ENCODE measurements around the gene GLRX5. TPM values are rescaled to one million over a fixed set of nuclear protein-coding genes. Genes with fewer than 3 reads are reported as not detected.

GLRX5 gene
- total RNA-seq, 1 donor from 2014 or later = 51.4 TPM

DNA sequence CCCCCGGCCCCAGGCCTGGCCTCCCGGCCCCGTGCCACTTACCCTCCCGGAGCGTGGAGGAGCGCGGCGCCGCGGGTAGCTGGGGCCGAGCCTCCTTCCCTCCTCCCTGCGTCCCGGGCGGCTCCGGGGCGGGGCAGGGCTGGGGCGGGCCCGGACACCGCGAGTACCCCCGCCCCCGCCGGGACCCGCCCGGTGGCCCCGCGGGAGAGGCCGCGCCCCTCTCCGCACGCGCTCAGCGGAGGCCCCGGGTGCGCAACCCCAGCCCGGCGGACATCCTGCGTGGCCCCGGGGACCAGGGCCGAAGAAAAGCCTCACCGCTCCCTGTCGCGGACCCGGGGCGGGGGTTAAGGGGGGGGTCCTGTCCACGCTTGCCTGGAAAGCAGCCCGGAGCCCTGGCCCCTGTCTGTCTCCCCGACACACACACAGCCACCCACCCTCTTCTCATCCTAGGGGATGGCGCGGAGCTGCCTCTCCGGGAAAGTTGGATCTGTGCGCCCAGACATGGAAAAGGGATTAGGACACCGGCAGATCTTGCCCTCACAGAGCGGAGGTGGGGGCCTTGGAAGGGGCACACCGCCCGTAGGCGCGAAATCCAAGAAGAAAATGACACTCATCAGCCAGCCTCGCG, 18.2 kb upstream of the GLRX5 start, which contains the start of gene SYNE3:
SYNE3 (minus strand) TSS at position 97 of the 628 bp plus-strand sequence. CDS start 40,829 bp downstream, outside the sequence.
- peak within 1 kb of the TSS; percentile 56 for H3K4me3 ChIP-seq (ENCODE audit: low read depth, low read length)
- DNase-seq (ENCODE audit: low read depth) = no peak
- TF ChIP-seq CTCF (conservative IDR thresholded peaks at IDR 0.05; ENCODE audit: low read depth, low read length) = no peak

DNA sequence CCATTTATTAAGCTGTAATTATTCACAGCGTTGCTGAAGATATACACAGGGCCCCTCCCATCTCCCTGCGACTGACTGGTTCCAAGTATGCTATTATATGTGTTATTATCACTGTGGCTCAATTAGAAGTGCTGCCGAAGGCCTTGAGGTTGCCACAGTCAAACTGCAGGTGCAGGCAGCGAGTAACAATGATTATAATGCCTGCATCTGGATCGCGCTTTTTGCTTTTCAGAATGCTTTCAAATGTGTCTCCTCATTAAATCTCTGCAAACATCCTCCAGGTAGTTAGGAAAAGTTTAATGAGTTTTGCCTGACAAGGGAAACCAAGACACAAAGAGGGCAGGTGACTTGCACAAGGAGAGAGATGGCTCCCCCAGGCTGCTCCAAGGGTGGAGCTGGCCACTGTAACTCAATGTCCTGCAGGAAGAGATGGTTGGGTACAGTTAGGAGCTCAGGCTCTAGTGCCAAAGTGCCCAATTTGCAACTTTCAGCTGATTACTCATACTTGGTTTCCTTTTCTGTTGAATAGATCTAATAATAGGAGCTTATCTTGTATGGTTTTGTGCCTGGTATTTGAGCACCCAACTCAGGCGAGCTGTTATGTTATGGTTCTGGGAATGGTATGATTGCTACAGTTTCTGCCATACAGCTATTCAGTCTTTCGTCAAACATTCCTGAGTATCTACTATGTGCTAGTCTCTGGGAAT, 16.7 kb upstream of the GLRX5 start:
- no peak for DNase-seq (ENCODE audit: low read depth)
- H3K4me3 ChIP-seq (ENCODE audit: low read depth, low read length) = no peak overlapping the region
- no peak for TF ChIP-seq CTCF (conservative IDR thresholded peaks at IDR 0.05; ENCODE audit: low read depth, low read length)

- no peak for TF ChIP-seq CTCF (conservative IDR thresholded peaks at IDR 0.05; ENCODE audit: low read depth, low read length)
- H3K4me3 ChIP-seq (ENCODE audit: low read depth, low read length) = no peak overlapping the region
- no peak for DNase-seq (ENCODE audit: low read depth)
These were observed 15.2 kb upstream of the GLRX5 start for GRCh38 chr14:95519699-95520098.

DNA sequence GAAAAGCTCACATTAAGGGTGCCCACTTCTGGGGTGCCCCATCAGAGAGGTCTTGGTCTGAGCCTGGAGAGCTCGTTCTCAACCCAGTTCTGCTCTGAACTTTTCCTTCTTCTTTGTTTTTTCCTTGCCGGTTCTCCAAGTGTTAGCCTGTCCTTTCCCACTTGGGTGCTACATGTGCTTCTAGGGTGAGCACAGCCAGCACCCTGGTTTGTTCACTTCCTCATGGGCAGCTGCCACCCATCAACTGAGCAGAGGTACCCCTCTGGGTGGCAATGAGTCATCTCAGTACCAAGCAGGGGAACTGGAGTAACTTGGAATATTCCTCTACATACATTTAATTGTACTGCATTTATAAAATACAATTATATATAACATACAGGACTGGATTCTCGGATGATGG, 14.5 kb upstream of the GLRX5 start:
- H3K4me3 ChIP-seq (ENCODE audit: low read depth, low read length) = no peak overlapping the region
- DNase-seq (ENCODE audit: low read depth) = no peak
- TF ChIP-seq CTCF (conservative IDR thresholded peaks at IDR 0.05; ENCODE audit: low read depth, low read length) = no peak

- no peak for DNase-seq (ENCODE audit: low read depth)
These were observed 13.8 kb upstream of the GLRX5 start for GRCh38 chr14:95521001-95521400.

GRCh38 chr14:95522116-95522515, 12.7 kb upstream of the GLRX5 start:
- DNase-seq (ENCODE audit: low read depth) = no peak
- H3K4me3 ChIP-seq (ENCODE audit: low read depth, low read length) = no peak overlapping the region
- TF ChIP-seq CTCF (conservative IDR thresholded peaks at IDR 0.05; ENCODE audit: low read depth, low read length) = no peak

More at GRCh38 chr14:95521001-95521400, 13.8 kb upstream of the GLRX5 start:
- no peak for TF ChIP-seq CTCF (conservative IDR thresholded peaks at IDR 0.05; ENCODE audit: low read depth, low read length)
- H3K4me3 ChIP-seq (ENCODE audit: low read depth, low read length) = no peak overlapping the region
